Measurements from ENCODE around the gene SAMSN1. TPM values are rescaled to one million over a fixed set of nuclear protein-coding genes. Genes with fewer than 3 reads are reported as not detected.

Gene SAMSN1
- total RNA-seq, 4 donors from 2014 or later, result 1.0 to 13.5 (median 4.2) TPM

GRCh38 chr21:14591882-14592281 is 45.8 kb upstream of the SAMSN1 start:
- H3K36me3 ChIP-seq, result no peaks in the 10 kb centered on the region
- WGBS, 2 donors (ENCODE audit: low coverage in 1 of 2), result 29 to 64% methylated on average over 2 of the region's 2 CpGs
- peak; percentile 57 for ATAC-seq
- no peaks in the 10 kb centered on the region for H3K27me3 ChIP-seq
- peak overlapping the region in 1 of 4 donors; percentile 5 for H3K27ac ChIP-seq
- no peak overlapping the region for H3K4me3 ChIP-seq
- TF ChIP-seq POLR2AphosphoS5 (IDR thresholded peaks at IDR 0.05) (peak; percentile 76), POLR2A (IDR thresholded peaks at IDR 0.05) (no peak), EP300 (IDR thresholded peaks at IDR 0.05) (no peak), CTCF (IDR thresholded peaks at IDR 0.05) (no peak)
- H3K9me3 ChIP-seq, result peaks cover 0 to 4% (median 0%) of the 10 kb centered on the region in 3 donors
- H3K4me1 ChIP-seq, result peaks cover 0 to 20% (median 0%) of the 10 kb centered on the region in 3 donors

- Histone ChIP-seq H3K36me3 (no peaks in the 10 kb centered on the region), H3K4me3 (no peak overlapping the region), H3K4me1 (peaks cover 0 to 20% (median 0%) of the 10 kb centered on the region in 3 donors), H3K27me3 (no peaks in the 10 kb centered on the region), H3K27ac (peak overlapping the region in 1 of 4 donors; percentile 5), H3K9me3 (peaks cover 0 to 4% (median 0%) of the 10 kb centered on the region in 3 donors)
- TF ChIP-seq POLR2A (IDR thresholded peaks at IDR 0.05) (no peak), EP300 (IDR thresholded peaks at IDR 0.05) (no peak), POLR2AphosphoS5 (IDR thresholded peaks at IDR 0.05) (no peak), CTCF (IDR thresholded peaks at IDR 0.05) (no peak)
- ATAC-seq, result no peak
These were observed 45.3 kb upstream of the SAMSN1 start for GRCh38 chr21:14591377-14591776.

- H3K4me3 ChIP-seq, result no peak overlapping the region
- TF ChIP-seq POLR2AphosphoS5 (IDR thresholded peaks at IDR 0.05) (no peak), CTCF (IDR thresholded peaks at IDR 0.05) (no peak), POLR2A (IDR thresholded peaks at IDR 0.05) (no peak)
These were observed 43.9 kb upstream of the SAMSN1 start for GRCh38 chr21:14589855-14590563.

GRCh38 chr21:14587266-14587665 is 41.2 kb upstream of the SAMSN1 start:
- no peak overlapping the region for H3K27ac ChIP-seq
- TF ChIP-seq POLR2A (IDR thresholded peaks at IDR 0.05) (no peak), EP300 (IDR thresholded peaks at IDR 0.05) (no peak), CTCF (IDR thresholded peaks at IDR 0.05) (no peak), POLR2AphosphoS5 (IDR thresholded peaks at IDR 0.05) (no peak)
- H3K36me3 ChIP-seq, result no peaks in the 10 kb centered on the region
- ATAC-seq, result no peak
- no peaks in the 10 kb centered on the region for H3K9me3 ChIP-seq
- peaks cover 0 to 12% (median 0%) of the 10 kb centered on the region in 3 donors for H3K4me1 ChIP-seq
- H3K4me3 ChIP-seq, result no peak overlapping the region
- H3K27me3 ChIP-seq, result no peaks in the 10 kb centered on the region

More at GRCh38 chr21:14589855-14590563, 43.9 kb upstream of the SAMSN1 start:
- Histone ChIP-seq H3K9me3 (peaks cover 0 to 2% (median 0%) of the 10 kb centered on the region in 3 donors), H3K4me1 (peaks cover 0 to 20% (median 0%) of the 10 kb centered on the region in 3 donors), H3K36me3 (no peaks in the 10 kb centered on the region), H3K27me3 (no peaks in the 10 kb centered on the region), H3K27ac (no peak overlapping the region)
- ATAC-seq, result no peak
- 61 to 70% methylated on average over 5 to 7 of the region's 7 CpGs for WGBS, 2 donors (ENCODE audit: low coverage in 1 of 2)

- H3K4me1 ChIP-seq, result no peaks in the 10 kb centered on the region
- WGBS, 2 donors (ENCODE audit: low coverage in 1 of 2), result 33 to 50% methylated on average over 1 of the region's 1 CpG
- no peak for TF ChIP-seq POLR2A (IDR thresholded peaks at IDR 0.05)
- no peak for TF ChIP-seq CTCF (IDR thresholded peaks at IDR 0.05)
- no peak for TF ChIP-seq POLR2AphosphoS5 (IDR thresholded peaks at IDR 0.05)
- no peak for TF ChIP-seq EP300 (IDR thresholded peaks at IDR 0.05)
These were observed 39.0 kb upstream of the SAMSN1 start for GRCh38 chr21:14585122-14585521.

More at GRCh38 chr21:14585122-14585521, 39.0 kb upstream of the SAMSN1 start:
- no peak for ATAC-seq
- H3K27me3 ChIP-seq, result no peaks in the 10 kb centered on the region
- no peak overlapping the region for H3K4me3 ChIP-seq
- no peaks in the 10 kb centered on the region for H3K36me3 ChIP-seq
- H3K9me3 ChIP-seq, result no peaks in the 10 kb centered on the region
- no peak overlapping the region for H3K27ac ChIP-seq

Data from gastroesophageal sphincter (tissue), 4 donors.